Sigmoid colon (tissue), 4 donors: Measurements from ENCODE around the gene MTA3.

Experiments used
- CTCF ChIP-seq, 4 experiments: fragments of 450-650 bp in 3 of 4; fragments of 200-600 bp in 1 of 4; IDR thresholded peaks; one replicate each; pipeline ENCODE4 v1.5.1; 2016 to 2019; ENCODE audit warnings: antibody characterized with exemption in 4 of 4, mild to moderate bottlenecking in 3 of 4, moderate library complexity in 2 of 4
- POLR2AphosphoS5 ChIP-seq, 4 donors: sonication (generic); formaldehyde crosslinking; IDR thresholded peaks; one replicate each; pipeline ENCODE4 v1.6.1; 2017; ENCODE audit warnings: antibody characterized with exemption in 4 of 4

- TF ChIP-seq POLR2AphosphoS5 (IDR thresholded peaks at IDR 0.05) (peak in 1 of 4 donors; percentile 16), CTCF (IDR thresholded peaks at IDR 0.05) (no peak)
Measured at GRCh38 chr2:42569116-42569711, 782 bp downstream of the MTA3 start.
